K562 (cell line): ENCODE measurements around the gene PHF10.

Experiments used
- CTCF ChIP-seq, 3 experiments: IDR thresholded peaks in 2 of 3; conservative IDR thresholded peaks in 1 of 3; 2 replicates each; pipeline ENCODE4 v1.5.1; 2011 to 2012; ENCODE audit warnings: low read length in 3 of 3, mild to moderate bottlenecking in 3 of 3, control low read depth in 2 of 3, improper control_type of control experiment in 1 of 3, inconsistent platforms in 1 of 3, low read depth in 1 of 3, mixed read lengths in 1 of 3, moderate library complexity in 1 of 3; ENCODE audit not compliant: insufficient read depth in 2 of 3
- FUS ChIP-seq: fragments of 200-400 bp; formaldehyde crosslinking; optimal IDR thresholded peaks from 2 replicates; pipeline ENCODE3; 2017; ENCODE audit warnings: low read depth, low read length
- NCOA2 ChIP-seq, 2 experiments: fragments of 450-650 bp; IDR thresholded peaks; 2 replicates each; pipeline ENCODE4 v1.6.1; 2018; ENCODE audit warnings: mild to moderate bottlenecking in 2 of 2, moderate library complexity in 1 of 2; ENCODE audit not compliant: partially characterized antibody in 2 of 2
- PPARD ChIP-seq: fragments of 250-450 bp; sonication (Bioruptor Pico); IDR thresholded peaks from 2 replicates; pipeline ENCODE4 v1.8.0; 2022; ENCODE audit warnings: inconsistent platforms, mild to moderate bottlenecking, moderate library complexity
- TF ChIP-seq, protein P1 (sequence below), 2 experiments: fragments of 200-800 bp in 1 of 2; sonication (Bioruptor generic) in 1 of 2; sonication (generic) in 1 of 2; formaldehyde crosslinking in 1 of 2; IDR thresholded peaks in 1 of 2; conservative IDR thresholded peaks in 1 of 2; 2 replicates each; pipeline versions ENCODE4 v1.5.0 to v1.6.1; 2016 to 2020; ENCODE audit warnings: missing compliant biosample characterization in 1 of 2, missing genetic modification characterization in 1 of 2, missing genetic modification reagents in 1 of 2

- TF ChIP-seq CTCF (IDR thresholded peaks at IDR 0.05 in 2 of 3, conservative IDR thresholded peaks at IDR 0.05 in 1 of 3; ENCODE audit: insufficient read depth in 2 of 3, low read depth in 1 of 3, low read length in 3 of 3) (no peak), NCOA2 (IDR thresholded peaks at IDR 0.05; ENCODE audit: partially characterized antibody in 2 of 2) (no peak), PPARD (CRISPR knock-in tag) (no peak), FUS (no peak)
- TF ChIP-seq, protein P1, sequence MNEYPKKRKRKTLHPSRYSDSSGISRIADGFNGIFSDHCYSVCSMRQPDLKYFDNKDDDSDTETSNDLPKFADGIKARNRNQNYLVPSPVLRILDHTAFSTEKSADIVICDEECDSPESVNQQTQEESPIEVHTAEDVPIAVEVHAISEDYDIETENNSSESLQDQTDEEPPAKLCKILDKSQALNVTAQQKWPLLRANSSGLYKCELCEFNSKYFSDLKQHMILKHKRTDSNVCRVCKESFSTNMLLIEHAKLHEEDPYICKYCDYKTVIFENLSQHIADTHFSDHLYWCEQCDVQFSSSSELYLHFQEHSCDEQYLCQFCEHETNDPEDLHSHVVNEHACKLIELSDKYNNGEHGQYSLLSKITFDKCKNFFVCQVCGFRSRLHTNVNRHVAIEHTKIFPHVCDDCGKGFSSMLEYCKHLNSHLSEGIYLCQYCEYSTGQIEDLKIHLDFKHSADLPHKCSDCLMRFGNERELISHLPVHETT (CRISPR knock-in tag; conservative IDR thresholded peaks at IDR 0.05 in 1 of 2, IDR thresholded peaks at IDR 0.05 in 1 of 2) = no peak
Observed at GRCh38 chr6:169661391-169661756, 62.9 kb downstream of the PHF10 start.
